ENCODE data around the gene VPS35L.

VPS35L gene

GRCh38 chr16:19683453-19684236, 128.1 kb downstream of the VPS35L start:
- no peak for DNase-seq (ENCODE audit: low read depth)
- H3K4me3 ChIP-seq (ENCODE audit: low read depth, low read length), result no peak overlapping the region

GRCh38 chr16:19685176-19685575, 129.7 kb downstream of the VPS35L start:
- no peak for DNase-seq (ENCODE audit: low read depth)

DNA sequence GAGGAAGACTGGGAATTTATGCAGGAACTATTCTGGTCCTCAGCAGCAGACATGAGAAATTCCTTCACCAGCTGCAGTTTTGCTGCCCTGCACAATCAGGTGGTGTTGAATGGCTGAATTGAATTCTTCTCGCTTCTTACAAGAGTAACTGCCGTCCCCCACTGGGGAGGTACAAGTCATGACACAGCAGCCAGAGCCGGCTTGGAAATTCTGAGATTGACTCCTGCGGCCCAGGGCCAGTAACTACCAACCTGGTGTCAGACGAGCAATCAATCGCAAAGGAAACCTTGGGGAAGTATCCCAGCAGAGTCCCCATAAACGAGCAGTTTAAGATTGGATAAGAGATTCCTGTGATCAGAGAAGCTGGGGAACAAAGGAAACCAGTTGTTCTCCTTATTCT, 131.8 kb downstream of the VPS35L start:
- no peak overlapping the region for H3K4me3 ChIP-seq (ENCODE audit: low read depth, low read length)
- no peak for DNase-seq (ENCODE audit: low read depth)

More at GRCh38 chr16:19685176-19685575, 129.7 kb downstream of the VPS35L start:
- H3K4me3 ChIP-seq (ENCODE audit: low read depth, low read length), result no peak overlapping the region

- DNase-seq (ENCODE audit: low read depth), result no peak
- no peak overlapping the region for H3K4me3 ChIP-seq (ENCODE audit: low read depth, low read length)
Measured at GRCh38 chr16:19688396-19689024, 133.0 kb downstream of the VPS35L start.

GRCh38 chr16:19689342-19689741, 133.8 kb downstream of the VPS35L start:
- no peak overlapping the region for H3K4me3 ChIP-seq (ENCODE audit: low read depth, low read length)
- DNase-seq (ENCODE audit: low read depth), result no peak

GRCh38 chr16:19690196-19690595, 134.7 kb downstream of the VPS35L start:
- DNase-seq (ENCODE audit: low read depth), result no peak
- H3K4me3 ChIP-seq (ENCODE audit: low read depth, low read length), result no peak overlapping the region

GRCh38 chr16:19691161-19691711, 135.7 kb downstream of the VPS35L start:
- H3K4me3 ChIP-seq (ENCODE audit: low read depth, low read length), result no peak overlapping the region
- DNase-seq (ENCODE audit: low read depth), result no peak

DNA sequence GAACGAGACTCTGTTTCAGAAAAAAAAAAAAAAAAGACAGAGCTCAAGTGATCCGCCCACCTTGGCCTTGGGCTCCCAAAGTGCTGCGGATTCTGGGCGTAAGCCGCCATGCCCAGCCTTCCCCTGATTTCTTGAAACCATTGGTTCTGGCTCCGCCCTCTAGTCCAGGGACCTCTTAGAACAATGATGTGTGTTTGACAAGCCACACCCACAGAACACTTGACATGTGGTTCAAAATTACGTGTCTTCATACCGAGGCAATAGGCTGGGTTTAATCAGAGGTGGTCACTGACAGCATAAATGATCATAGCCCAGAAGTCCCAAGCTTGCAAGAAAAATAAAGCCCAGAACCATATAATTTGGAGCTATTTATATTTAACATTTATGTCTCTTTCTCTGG, 139.5 kb downstream of the VPS35L start:
- DNase-seq (ENCODE audit: low read depth), result no peak

GRCh38 chr16:19696328-19696727, 140.8 kb downstream of the VPS35L start:
- peak; percentile 66 for DNase-seq (ENCODE audit: low read depth)
- no peak overlapping the region for H3K4me3 ChIP-seq (ENCODE audit: low read depth, low read length)

More for the DNA sequence above, 139.5 kb downstream of the VPS35L start:
- H3K4me3 ChIP-seq (ENCODE audit: low read depth, low read length), result no peak overlapping the region

DNA sequence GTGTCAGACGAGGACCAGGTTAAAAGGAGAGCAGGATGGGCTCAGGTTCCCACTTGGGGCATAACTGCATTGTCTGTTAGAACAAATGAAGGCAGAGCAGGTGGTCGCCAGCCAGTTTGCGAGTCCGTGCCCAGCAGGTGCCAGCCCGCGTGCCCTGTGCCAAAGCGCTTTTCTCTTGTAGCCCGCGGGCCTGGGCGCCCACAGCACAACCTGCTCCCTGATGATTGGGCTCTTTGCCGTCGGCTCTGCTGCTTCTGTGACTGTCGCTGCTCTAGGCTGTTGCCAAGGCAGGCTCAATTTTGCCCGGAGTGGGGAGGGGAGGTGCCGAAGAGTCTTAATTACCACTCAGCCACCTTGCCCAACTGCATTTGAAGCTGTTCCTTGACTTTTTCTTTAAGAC, 141.5 kb downstream of the VPS35L start:
- no peak for DNase-seq (ENCODE audit: low read depth)
- H3K4me3 ChIP-seq (ENCODE audit: low read depth, low read length), result no peak overlapping the region

GRCh38 chr16:19697756-19698318, 142.3 kb downstream of the VPS35L start:
- DNase-seq (ENCODE audit: low read depth), result no peak

DNA sequence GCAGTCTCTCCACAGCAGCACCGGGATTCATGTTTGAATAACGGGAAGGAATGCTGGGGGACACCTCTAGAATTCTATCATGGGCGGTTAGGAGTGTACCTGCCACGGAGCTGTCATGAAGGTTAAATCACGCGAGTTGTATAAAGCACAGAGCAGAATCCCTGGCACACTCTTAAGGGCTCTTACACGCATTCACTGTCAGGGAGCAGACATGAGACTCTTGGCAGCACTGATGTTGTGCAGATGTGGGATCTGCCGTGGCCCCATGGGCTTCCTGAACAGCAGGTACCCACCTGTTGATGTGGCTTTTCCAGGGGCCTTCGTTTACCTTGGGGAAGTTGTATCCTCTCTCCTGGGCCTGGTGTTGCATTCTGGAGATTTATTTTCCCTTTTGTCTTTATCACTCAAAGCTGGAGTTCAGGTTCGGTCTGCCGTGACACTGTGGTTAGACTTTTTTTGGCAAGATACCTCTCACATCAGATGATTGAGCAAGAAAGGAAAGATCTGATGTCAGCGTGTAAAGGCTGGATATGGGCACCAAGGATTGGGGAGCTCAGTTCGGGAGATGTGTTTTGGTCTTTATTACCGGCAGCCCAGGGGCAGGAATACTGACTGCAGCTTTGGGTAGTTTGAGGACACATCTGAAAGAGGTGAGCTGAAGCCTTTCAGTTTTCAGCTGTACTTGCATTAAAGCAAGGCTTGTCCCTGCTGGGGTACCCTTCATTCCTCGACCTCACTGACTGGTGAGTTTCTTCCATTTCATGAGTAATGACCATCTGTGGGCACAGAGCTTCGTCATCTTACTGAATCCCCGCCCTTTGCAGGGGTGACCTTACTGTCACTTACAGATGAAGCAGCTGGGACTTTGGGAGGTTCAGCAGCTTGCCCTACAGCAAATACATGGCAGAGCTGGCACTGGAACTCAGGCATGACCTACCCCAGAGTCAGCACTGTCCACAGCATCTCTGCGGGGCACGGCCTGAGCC, 143.3 kb downstream of the VPS35L start:
- no peak for DNase-seq (ENCODE audit: low read depth)
- no peak overlapping the region for H3K4me3 ChIP-seq (ENCODE audit: low read depth, low read length)

More at GRCh38 chr16:19697756-19698318, 142.3 kb downstream of the VPS35L start:
- H3K4me3 ChIP-seq (ENCODE audit: low read depth, low read length), result no peak overlapping the region

DNA sequence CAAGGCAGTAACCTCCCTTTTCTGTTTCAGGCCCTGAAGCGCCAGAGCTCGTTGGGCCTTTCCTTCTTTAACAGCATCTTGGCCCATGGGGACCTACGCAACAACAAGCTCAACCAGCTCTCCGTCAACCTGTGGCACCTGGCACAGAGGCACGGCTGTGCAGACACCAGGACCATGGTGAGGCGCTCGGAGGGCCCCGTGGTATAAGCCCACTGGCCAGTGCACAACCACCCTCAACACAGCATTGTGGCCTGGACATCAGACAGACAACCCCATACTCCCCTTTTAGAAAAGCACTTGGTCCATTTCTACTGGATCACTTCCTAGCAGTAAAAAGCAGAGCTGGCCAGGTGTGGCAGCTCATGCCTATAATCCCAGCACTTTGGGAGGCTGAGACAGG, 144.0 kb downstream of the VPS35L start:
- H3K4me3 ChIP-seq (ENCODE audit: low read depth, low read length), result no peak overlapping the region
- no peak for DNase-seq (ENCODE audit: low read depth)

DNA sequence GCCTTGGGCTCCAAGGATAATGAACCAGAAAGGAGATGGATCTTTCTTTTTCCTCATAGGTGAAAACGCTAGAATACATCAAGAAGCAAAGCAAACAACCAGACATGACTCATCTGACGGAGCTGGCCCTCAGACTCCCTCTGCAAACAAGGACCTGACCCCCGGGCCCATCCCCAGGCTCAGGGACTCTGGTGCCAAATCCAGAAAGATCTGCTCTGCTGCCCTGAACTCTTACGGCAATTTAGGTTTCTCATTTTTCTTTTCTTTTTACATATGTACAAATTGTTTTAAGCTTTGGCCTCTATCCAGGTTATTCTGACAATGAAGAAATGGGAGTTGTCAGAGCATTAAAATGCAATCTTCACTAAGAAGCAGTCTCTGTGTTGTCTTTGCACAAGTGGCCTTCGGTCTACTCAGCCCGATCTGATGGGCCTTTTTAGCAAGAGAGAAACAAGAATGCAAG, 144.8 kb downstream of the VPS35L start:
- no peak for DNase-seq (ENCODE audit: low read depth)
- H3K4me3 ChIP-seq (ENCODE audit: low read depth, low read length), result no peak overlapping the region

- no peak overlapping the region for H3K4me3 ChIP-seq (ENCODE audit: low read depth, low read length)
- no peak for DNase-seq (ENCODE audit: low read depth)
Measured at GRCh38 chr16:19701091-19701490, 145.6 kb downstream of the VPS35L start.

DNA sequence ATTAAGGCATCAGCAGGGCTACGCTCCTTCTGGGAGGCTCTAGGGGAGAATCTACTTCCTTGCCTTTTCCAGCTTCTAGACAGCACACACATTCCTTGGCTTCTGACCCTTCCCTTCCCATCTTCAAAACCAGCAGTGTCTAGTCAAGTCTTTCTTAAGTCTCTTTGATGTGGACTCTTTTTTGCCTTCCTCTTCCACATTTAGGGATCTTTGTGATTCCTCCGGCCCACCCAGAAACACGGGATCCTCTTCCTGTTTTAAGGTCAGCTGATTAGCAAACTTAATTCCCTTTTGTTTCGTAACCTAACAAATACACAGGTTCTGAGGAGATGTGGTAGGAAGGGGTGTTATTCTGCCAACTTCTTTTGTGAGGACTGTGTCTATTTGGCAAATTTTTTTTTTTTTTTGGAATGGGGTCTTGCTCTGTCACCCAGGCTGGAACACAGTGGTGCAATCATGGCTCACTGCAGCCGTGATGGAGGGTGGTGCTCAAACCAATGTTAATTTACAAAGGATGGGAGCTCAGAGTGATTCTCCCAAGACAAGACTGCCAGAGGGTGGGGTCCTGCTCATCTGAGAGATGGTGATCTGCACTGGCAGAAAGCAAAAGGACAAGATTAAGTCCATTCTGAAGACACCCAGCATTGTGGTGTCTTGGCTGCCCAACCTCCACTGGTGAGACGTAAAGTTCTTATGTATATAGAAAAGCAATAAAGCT, 147.8 kb downstream of the VPS35L start:
- DNase-seq (ENCODE audit: low read depth), result no peak
- no peak overlapping the region for H3K4me3 ChIP-seq (ENCODE audit: low read depth, low read length)

- no peak overlapping the region for H3K4me3 ChIP-seq (ENCODE audit: low read depth, low read length)
- DNase-seq (ENCODE audit: low read depth), result no peak
Measured at GRCh38 chr16:19704321-19705145, 149.0 kb downstream of the VPS35L start.

- H3K4me3 ChIP-seq (ENCODE audit: low read depth, low read length), result no peak overlapping the region
Measured at GRCh38 chr16:19705146-19705501, 149.6 kb downstream of the VPS35L start.

More at GRCh38 chr16:19705146-19705501, 149.6 kb downstream of the VPS35L start:
- no peak for DNase-seq (ENCODE audit: low read depth)

All from skeletal muscle cell (primary cell).